GM18502 (cell line): ENCODE results near the gene PAK6.

ENCODE experiments used
- ATAC-seq: cut with Tn5 transposase; IDR thresholded peaks from one replicate; pipeline ENCODE4 v1.9.1; 2021; ENCODE audit warnings: mild to moderate bottlenecking; ENCODE audit not compliant: unreplicated experiment, poor library complexity

PAK6 gene

DNA sequence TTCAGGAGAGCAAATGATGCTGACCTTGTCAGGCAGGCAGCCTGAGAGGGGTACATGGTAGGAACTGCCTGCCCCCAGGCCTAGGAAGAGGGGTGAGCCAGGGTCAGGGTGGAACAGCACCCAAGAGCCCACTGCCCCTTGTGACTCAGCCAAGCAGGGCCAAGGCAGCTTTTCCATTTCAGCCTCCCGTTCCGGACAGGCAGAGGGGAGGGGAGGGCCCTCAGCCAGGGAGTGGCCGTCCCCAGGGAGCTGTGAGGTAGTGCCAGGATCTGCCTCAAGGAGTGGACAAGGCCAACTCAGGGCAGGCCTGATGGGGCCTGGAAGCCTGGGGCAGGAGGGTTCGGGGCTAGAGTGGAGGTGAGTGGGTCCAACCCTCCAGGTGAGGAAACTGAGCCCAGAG lies 49.1 kb downstream of the PAK6 start:
- ATAC-seq, result no peak

DNA sequence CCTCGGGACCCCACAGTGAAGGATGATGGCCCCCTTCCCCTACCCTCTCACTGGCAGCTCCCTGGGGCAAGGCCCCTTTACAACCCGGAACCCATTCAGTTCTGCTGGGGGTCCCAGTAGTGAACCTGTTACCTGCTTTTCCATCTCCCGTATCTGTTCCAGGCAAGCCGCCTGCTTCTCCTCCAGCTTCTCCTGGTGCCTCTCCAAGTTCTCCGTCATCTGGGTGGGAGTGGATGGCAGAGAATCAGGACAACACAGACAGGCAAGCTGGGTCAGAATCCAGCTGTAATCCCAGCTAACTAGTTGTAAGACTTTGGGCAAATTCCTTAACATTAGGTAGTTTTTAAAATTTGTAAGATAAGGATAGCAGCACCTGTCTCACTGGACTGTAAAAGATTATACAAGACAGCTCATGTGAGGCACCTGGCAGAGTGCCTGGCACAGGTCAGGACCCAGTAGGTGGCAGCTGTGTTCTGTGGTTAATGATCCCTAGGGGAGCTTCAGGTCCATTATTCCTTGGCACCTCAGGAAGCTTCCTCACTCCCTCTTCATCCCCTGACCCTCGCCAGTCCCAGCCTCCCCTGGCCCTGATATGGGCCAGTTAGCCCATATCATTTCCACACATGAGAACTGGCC lies 50.4 kb downstream of the PAK6 start:
- ATAC-seq, result no peak

- ATAC-seq, result no peak
These were observed 51.7 kb downstream of the PAK6 start for GRCh38 chr15:40290545-40290917.

- no peak for ATAC-seq
These were observed 52.2 kb downstream of the PAK6 start for GRCh38 chr15:40290918-40291574.

- no peak for ATAC-seq
These were observed 53.4 kb downstream of the PAK6 start for GRCh38 chr15:40292246-40292645.

- no peak for ATAC-seq
These were observed 54.1 kb downstream of the PAK6 start for GRCh38 chr15:40293006-40293405.

DNA sequence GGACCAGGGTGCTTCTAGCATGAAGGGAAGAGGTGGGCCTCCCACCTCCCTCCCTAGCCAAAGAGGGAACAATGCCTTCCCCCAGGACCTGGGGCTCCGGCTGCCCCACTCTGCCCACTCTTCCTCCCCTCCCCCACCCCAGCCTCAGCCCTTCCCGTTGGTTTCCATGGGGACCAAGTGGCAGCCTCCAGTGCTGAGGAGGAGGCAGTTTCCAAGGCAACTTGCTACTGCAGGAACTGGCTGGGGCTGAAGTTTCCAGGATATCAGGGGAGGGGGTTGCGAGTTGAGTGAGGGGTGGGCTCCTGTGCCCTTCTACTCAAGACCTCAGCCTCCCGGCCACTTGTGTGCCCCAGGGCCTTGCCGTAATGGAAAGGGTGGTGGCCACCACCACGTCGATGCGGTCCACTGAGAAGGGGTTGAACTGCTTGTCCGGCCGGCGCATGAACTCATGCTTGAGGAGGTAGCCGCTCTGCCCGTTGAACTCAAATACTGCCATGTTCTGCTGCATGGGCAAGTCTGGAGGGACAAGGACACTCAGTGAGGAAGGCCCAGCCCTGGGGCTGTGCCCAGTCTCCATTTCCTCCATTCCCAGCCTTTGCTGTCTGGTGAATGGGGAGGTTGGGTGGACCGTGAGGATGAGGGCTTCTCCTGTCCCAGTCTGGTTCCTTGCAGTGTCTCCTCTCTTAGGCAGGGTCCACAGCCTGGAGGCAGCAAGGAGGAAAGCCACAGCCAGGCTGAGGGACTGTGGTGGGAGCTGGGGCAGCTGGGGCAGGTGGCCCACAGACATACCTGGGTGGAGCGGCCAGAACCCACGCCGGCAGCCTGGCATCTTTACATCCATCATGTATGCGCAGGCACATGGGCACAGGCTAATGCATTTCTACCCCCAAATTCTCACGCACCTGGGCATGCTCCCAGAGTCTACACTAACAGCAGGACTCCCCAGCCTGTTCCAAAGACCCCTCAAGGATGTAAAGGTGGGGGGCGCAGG lies 55.3 kb downstream of the PAK6 start:
- no peak for ATAC-seq

DNA sequence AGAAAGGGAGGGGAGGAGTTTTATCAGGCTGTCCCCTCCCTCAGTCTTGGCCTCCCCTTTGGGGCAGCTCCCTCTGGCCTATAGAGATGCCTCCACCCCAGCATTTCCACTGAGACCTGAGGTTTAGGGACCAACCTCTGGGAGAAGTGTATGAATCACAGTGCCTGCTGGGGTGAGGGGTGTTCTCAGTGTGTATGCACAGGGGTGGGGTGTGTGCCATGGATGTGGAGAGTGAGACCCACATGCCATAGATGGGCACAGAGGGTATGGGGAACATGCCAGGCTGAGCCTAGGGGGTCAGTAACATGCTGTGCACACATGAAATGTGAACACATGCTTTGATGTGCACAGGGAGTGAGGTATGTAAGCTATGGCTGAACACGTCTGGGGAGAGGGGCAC lies 56.4 kb downstream of the PAK6 start:
- ATAC-seq, result no peak

- ATAC-seq, result no peak
These were observed 57.2 kb downstream of the PAK6 start for GRCh38 chr15:40295877-40296560.

DNA sequence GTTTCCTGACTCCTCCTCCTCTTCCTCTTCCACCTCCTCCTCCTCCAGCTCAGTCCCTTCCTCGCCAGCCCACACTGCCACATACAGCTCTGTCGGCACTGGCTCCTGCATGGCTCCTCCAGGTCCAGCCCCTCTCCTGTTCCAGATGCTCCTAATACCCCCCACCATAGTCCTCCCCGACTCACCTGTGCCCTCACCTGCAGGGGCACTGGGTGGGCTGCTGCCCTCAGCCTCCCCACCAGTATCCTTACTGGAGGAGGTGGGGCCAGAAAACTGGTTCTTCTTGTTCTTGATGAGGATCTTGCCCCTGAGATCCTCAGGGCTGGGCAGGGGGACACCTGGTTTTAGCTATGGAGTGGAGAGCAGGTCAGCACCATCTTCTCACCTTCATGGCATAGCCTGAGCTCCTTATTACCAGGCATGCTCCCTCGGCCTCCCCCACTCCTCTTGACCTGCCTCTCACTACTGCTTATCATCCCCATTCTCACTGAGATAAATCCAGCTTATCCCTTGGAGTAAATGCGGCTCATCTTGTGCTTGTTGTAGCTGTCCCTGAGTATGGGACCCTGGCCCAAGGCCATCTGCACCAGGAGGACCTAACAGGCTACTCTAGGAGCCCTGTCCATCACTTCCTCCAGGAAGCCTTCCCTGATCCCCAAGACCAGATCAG lies 57.8 kb downstream of the PAK6 start:
- ATAC-seq, result no peak

- ATAC-seq, result no peak
These were observed 58.5 kb downstream of the PAK6 start for GRCh38 chr15:40297356-40297755.

DNA sequence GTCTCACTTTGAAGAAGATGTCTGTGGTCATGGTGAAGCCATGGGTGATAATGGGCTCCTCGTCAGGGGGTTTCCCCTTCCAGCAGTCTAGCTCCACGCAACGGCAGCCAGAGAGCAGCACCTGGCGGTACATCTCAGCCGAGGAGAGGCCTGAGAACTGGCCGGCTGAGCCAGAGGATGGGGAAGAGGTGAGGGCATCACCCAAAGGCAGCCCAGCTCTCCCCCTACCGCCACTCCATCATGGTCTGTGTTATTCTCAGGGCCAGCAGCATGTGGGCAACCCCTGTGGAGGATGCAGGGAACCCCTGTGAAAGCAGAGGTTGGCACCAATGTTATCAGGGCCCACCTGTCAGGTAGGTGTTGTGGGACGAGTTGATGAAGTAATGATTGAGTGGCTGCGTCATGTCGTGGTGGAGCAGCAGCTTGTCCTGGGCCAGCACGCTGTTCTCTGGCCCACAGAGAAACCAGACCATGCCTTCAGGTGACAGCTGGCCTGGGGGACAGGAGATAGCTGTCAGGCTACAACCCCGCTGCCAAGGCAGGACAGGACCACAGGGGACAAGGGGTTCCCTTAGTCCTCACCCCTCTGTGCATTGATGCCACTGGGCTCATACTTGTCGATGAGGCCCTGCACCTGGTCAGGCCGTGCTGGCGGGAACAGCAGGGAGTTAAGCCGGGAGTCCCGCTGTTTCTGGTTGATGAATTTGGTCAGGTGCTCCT lies 59.5 kb downstream of the PAK6 start:
- no peak for ATAC-seq

DNA sequence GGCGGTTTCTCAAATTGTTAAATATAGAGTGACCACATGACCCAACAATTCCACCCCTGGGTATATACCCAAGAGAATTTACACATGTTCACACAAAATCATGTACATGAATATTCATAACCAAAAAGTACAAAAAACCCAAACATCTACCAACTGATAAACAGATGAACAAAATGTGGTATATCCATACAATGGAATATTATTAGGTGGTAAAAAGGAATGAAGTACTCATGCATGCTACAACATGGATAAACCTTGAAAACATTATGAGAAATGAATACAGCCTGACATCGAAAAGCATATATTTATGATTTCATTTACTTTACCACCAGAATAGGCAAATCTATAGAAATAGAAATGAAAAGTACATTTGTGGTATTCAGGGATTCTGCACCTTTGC lies 61.5 kb downstream of the PAK6 start:
- no peak for ATAC-seq

- ATAC-seq, result no peak
These were observed 61.9 kb downstream of the PAK6 start for GRCh38 chr15:40300771-40301170.

- no peak for ATAC-seq
These were observed 62.8 kb downstream of the PAK6 start for GRCh38 chr15:40301467-40302179.

- ATAC-seq, result no peak
These were observed 63.5 kb downstream of the PAK6 start for GRCh38 chr15:40302288-40302886.

- no peak for ATAC-seq
These were observed 64.1 kb downstream of the PAK6 start for GRCh38 chr15:40302981-40303380.

- no peak for ATAC-seq
These were observed 64.7 kb downstream of the PAK6 start for GRCh38 chr15:40303576-40303975.
